HCT116 (cell line): ENCODE data around the gene PDSS2. TPM values are rescaled to one million over a fixed set of nuclear protein-coding genes. Genes with fewer than 3 reads are reported as not detected.

Experiments used
- ATAC-seq: fragments of 200-7000 bp; cut with Tn5 transposase; 2 replicates; pipeline ENCODE4 v1.9.1; 2020; ENCODE audit warnings: mild to moderate bottlenecking, moderate library complexity
- BruUV-seq: library from RNA; stranded (reverse); fragments of 400-500 nt; replicated peaks from 2 replicates; lab custom pipeline; 2021; lab: Mats Ljungman, UMichigan
- CTCF ChIA-PET: fragments of 300-600 bp; sonication (Branson Sonifier 250); formaldehyde crosslinking; loops from one replicate; lab custom pipeline; 2021; ENCODE audit warnings: antibody characterized with exemption; lab: Charles Lee
- POLR2A ChIA-PET: fragments of 300-600, 350-600 bp; sonication (Branson Sonifier 250); formaldehyde crosslinking; loops from one replicate; lab custom pipeline; 2021; ENCODE audit warnings: antibody characterized with exemption; lab: Charles Lee
- RAD21 ChIA-PET, 2 experiments: fragments of 300-600 bp; sonication (Branson Sonifier 250); formaldehyde crosslinking; loops; one replicate each; lab custom pipeline; 2023; ENCODE audit warnings: low total read pairs in 2 of 2; ENCODE audit not compliant: uncharacterized antibody in 2 of 2, unreplicated experiment in 2 of 2, low non-redundant PET in 1 of 2; lab: Charles Lee
- DNase-seq: peaks from one replicate; pipeline ENCODE4 v3.0.0-alpha.2; 2010; ENCODE audit warnings: low read depth, low spot score
- H2AFZ ChIP-seq: fragments of 200-600 bp; shearing (Covaris generic), sonication (generic); 2 replicates; pipeline ENCODE4 v1.6.1; 2017; ENCODE audit warnings: low read depth, mixed run types, mixed read lengths, antibody characterized with exemption, low read length; ENCODE audit not compliant: poor library complexity, severe bottlenecking
- H3K27ac ChIP-seq: 2 replicates; pipeline ENCODE4 v1.5.1; 2012; ENCODE audit warnings: low read depth, low read length
- H3K27me3 ChIP-seq: fragments of 200-600 bp; sonication (generic); 2 replicates; pipeline ENCODE4 v1.6.1; 2016; ENCODE audit warnings: mixed run types, low read length, mixed read lengths; ENCODE audit not compliant: insufficient read depth
- H3K36me3 ChIP-seq, 2 experiments: fragments of 200-500 bp in 1 of 2; fragments of 200-600 bp in 1 of 2; sonication (Bioruptor generic) in 1 of 2; sonication (generic) in 1 of 2; 2 replicates each; pipeline versions ENCODE4 v1.5.1 to v1.6.1; 2014 to 2016; ENCODE audit warnings: low read length in 2 of 2, inconsistent platforms in 1 of 2, mixed read lengths in 1 of 2, mixed run types in 1 of 2; ENCODE audit not compliant: insufficient read depth in 2 of 2, control insufficient read depth in 1 of 2
- H3K4me1 ChIP-seq, 2 experiments: fragments of 200-600 bp in 1 of 2; sonication (generic) in 1 of 2; 2 replicates each; pipeline versions ENCODE4 v1.5.1 to v1.6.1; 2012 to 2017; ENCODE audit warnings: low read length in 2 of 2, inconsistent platforms in 1 of 2, mild to moderate bottlenecking in 1 of 2, mixed read lengths in 1 of 2, mixed run types in 1 of 2, moderate library complexity in 1 of 2; ENCODE audit not compliant: insufficient read depth in 2 of 2, control insufficient read depth in 1 of 2
- H3K4me2 ChIP-seq: fragments of 200-600 bp; sonication (generic); 2 replicates; pipeline ENCODE4 v1.6.1; 2017; ENCODE audit warnings: mixed run types, low read length, mixed read lengths
- H3K4me3 ChIP-seq, 2 experiments: fragments of 200-600 bp in 1 of 2; sonication (generic) in 1 of 2; replicated peaks in 1 of 2; 2 replicates each; pipeline ENCODE4 v1.5.1; 2011 to 2016; ENCODE audit warnings: low read length in 2 of 2, control low read depth in 1 of 2, low read depth in 1 of 2, mild to moderate bottlenecking in 1 of 2, mixed read lengths in 1 of 2, mixed run types in 1 of 2
- H3K79me2 ChIP-seq: fragments of 200-600 bp; sonication (generic); 2 replicates; pipeline ENCODE4 v1.6.1; 2017; ENCODE audit warnings: mild to moderate bottlenecking, mixed run types, low read length, moderate library complexity, mixed read lengths; ENCODE audit not compliant: insufficient read depth
- H3K9ac ChIP-seq: fragments of 200-600 bp; sonication (generic); 2 replicates; pipeline ENCODE4 v1.6.1; 2016; ENCODE audit warnings: low read length, mixed read lengths
- H3K9me2 ChIP-seq: fragments of 200-600 bp; sonication (generic), shearing (Covaris generic); 2 replicates; pipeline ENCODE4 v1.6.1; 2017; ENCODE audit warnings: mixed run types, mild to moderate bottlenecking, moderate library complexity; ENCODE audit not compliant: insufficient read depth
- H3K9me3 ChIP-seq, 2 experiments: fragments of 200-500 bp in 1 of 2; fragments of 200-600 bp in 1 of 2; sonication (Bioruptor generic) in 1 of 2; sonication (generic) in 1 of 2; 2 replicates each; pipeline ENCODE4 v1.6.1; 2014 to 2017; ENCODE audit warnings: low read length in 2 of 2, mixed read lengths in 2 of 2, inconsistent platforms in 1 of 2, low read depth in 1 of 2, mild to moderate bottlenecking in 1 of 2, mixed run types in 1 of 2, moderate library complexity in 1 of 2; ENCODE audit not compliant: control insufficient read depth in 1 of 2, insufficient read depth in 1 of 2
- H4K20me1 ChIP-seq: fragments of 200-600 bp; sonication (generic), shearing (Covaris generic); 2 replicates; pipeline ENCODE4 v1.6.1; 2017; ENCODE audit warnings: mixed run types, mild to moderate bottlenecking, moderate library complexity; ENCODE audit not compliant: insufficient read depth
- CBX3 ChIP-seq: IDR thresholded peaks from 2 replicates; pipeline ENCODE4 v1.6.1; 2012; ENCODE audit warnings: low read depth
- CEBPB ChIP-seq: IDR thresholded peaks from 2 replicates; pipeline ENCODE4 v1.6.1; 2012; ENCODE audit warnings: low read depth
- EGR1 ChIP-seq: IDR thresholded peaks from 2 replicates; pipeline ENCODE4 v1.6.1; 2012; ENCODE audit warnings: low read depth
- ELF1 ChIP-seq: IDR thresholded peaks from 2 replicates; pipeline ENCODE4 v1.6.1; 2012; ENCODE audit warnings: low read depth, borderline replicate concordance
- EZH2 ChIP-seq: fragments of 200-600 bp; sonication (generic); IDR thresholded peaks from 2 replicates; pipeline ENCODE4 v1.6.1; 2017; ENCODE audit warnings: antibody characterized with exemption, mixed run types
- EZH2phosphoT487 ChIP-seq: fragments of 200-600 bp; IDR thresholded peaks from 2 replicates; pipeline ENCODE4 v1.6.1; 2018; ENCODE audit warnings: antibody characterized with exemption, borderline replicate concordance
- FOSL1 ChIP-seq: IDR thresholded peaks from 2 replicates; pipeline ENCODE4 v1.6.1; 2012; ENCODE audit warnings: low read depth
- POLR2A ChIP-seq: IDR thresholded peaks from 2 replicates; pipeline ENCODE4 v1.7.0; 2011; ENCODE audit warnings: borderline replicate concordance; ENCODE audit not compliant: insufficient read depth, insufficient read length; ENCODE audit errors: extremely low read depth
- RAD21 ChIP-seq: IDR thresholded peaks from 2 replicates; pipeline ENCODE4 v1.6.1; 2012; ENCODE audit warnings: low read depth, mild to moderate bottlenecking
- SIN3A ChIP-seq: IDR thresholded peaks from 2 replicates; pipeline ENCODE4 v1.6.1; 2012; ENCODE audit warnings: low read depth
- SP1 ChIP-seq: IDR thresholded peaks from 2 replicates; pipeline ENCODE4 v1.6.1; 2012; ENCODE audit warnings: low read depth
- SRF ChIP-seq: IDR thresholded peaks from 2 replicates; pipeline ENCODE4 v1.6.1; 2012; ENCODE audit warnings: low read depth
- TCF7L2 ChIP-seq: IDR thresholded peaks from 2 replicates; pipeline ENCODE4 v1.7.0; 2011; ENCODE audit warnings: borderline replicate concordance, inconsistent platforms; ENCODE audit not compliant: insufficient read depth, insufficient read length; ENCODE audit errors: extremely low read depth
- YY1 ChIP-seq: IDR thresholded peaks from 2 replicates; pipeline ENCODE4 v1.6.1; 2011; ENCODE audit warnings: low read length, low read depth, moderate library complexity, mild to moderate bottlenecking; ENCODE audit not compliant: insufficient replicate concordance; ENCODE audit errors: extremely low read depth
- ZFX ChIP-seq: fragments of 450-650 bp; IDR thresholded peaks from 2 replicates; pipeline ENCODE4 v1.6.1; 2017
- ZNF274 ChIP-seq: fragments of 200-500 bp; sonication (Bioruptor generic); IDR thresholded peaks from 2 replicates; pipeline ENCODE4 v1.6.1; 2014; ENCODE audit warnings: mild to moderate bottlenecking, low read depth, low read length, inconsistent platforms
- intact Hi-C: fragments of 100-400 bp; cut with micrococcal nuclease; formaldehyde crosslinking; loops from 2 replicates; pipeline ENCODE4 v1.10.0; 2022
- total RNA-seq: library from RNA; stranded (reverse); gene quantifications from one replicate; pipeline ENCODE4 v1.2.1, GENCODE V29; 2021; ENCODE audit not compliant: unreplicated experiment
- TF ChIP-seq, protein P1 (sequence below): IDR thresholded peaks from 2 replicates; pipeline ENCODE4 v1.6.1; 2012
- TF ChIP-seq, protein P2 (sequence below): IDR thresholded peaks from 2 replicates; pipeline ENCODE4 v1.6.1; 2012
- TF ChIP-seq, protein P3 (sequence below), 3 experiments: fragments of 200-600 bp in 1 of 3; sonication (generic) in 1 of 3; IDR thresholded peaks in 2 of 3; conservative IDR thresholded peaks in 1 of 3; 2 replicates each; pipeline ENCODE4 v1.5.1; 2012 to 2017; ENCODE audit warnings: low read depth in 2 of 3, low read length in 2 of 3, antibody characterized with exemption in 1 of 3, borderline replicate concordance in 1 of 3, control low read depth in 1 of 3, mild to moderate bottlenecking in 1 of 3, mixed read lengths in 1 of 3, mixed run types in 1 of 3, moderate library complexity in 1 of 3; ENCODE audit not compliant: insufficient read depth in 1 of 3
- TF ChIP-seq, protein P4 (sequence below): IDR thresholded peaks from 2 replicates; pipeline ENCODE4 v1.6.1; 2012; ENCODE audit warnings: low read depth

Gene PDSS2
- total RNA-seq, 1 experiment from 2014 or later = 12.2 TPM

DNA sequence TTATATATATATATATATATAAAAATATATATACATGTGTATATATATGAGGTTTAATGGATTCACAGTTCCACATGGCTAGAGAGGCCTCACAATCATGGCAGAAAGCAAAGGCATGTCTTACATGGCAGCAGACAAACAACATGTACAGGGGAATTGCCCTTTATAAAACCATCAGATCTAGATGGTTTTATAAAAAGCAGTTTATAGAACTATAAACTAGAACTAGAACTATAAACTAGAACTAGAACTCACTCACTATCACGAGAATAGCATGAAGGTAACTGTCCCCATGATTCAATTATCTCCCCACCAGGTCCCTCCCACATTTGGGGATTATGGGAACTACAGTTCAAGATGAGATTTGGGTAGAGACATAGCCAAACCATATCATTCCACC is 56.8 kb downstream of the PDSS2 start:
- Histone ChIP-seq H3K4me3 (no peak overlapping the region), H4K20me1 (no peaks in the 10 kb centered on the region; the same call in 1 of the 2 replicates), H2AFZ (no peak overlapping the region), H3K4me1 (no peaks in the 10 kb centered on the region), H3K9ac (no peak overlapping the region), H3K79me2 (peaks cover 5% of the 10 kb centered on the region; the same call in 1 of the 2 replicates), H3K27me3 (no peaks in the 10 kb centered on the region), H3K4me2 (no peak overlapping the region), H3K9me3 (peaks cover 0 to 4% of the 10 kb centered on the region in 2 experiments; a peak in 1 of 4 replicates), H3K27ac (no peak overlapping the region), H3K36me3 (no peaks in the 10 kb centered on the region), H3K9me2 (no peaks in the 10 kb centered on the region)
- RAD21 ChIA-PET = no interaction called here
- TF ChIP-seq ZFX = no peak
- TF ChIP-seq, protein P1, sequence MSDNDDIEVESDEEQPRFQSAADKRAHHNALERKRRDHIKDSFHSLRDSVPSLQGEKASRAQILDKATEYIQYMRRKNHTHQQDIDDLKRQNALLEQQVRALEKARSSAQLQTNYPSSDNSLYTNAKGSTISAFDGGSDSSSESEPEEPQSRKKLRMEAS = no peak
- TF ChIP-seq YY1 = no peak
- no peak for TF ChIP-seq TCF7L2
- TF ChIP-seq, protein P2, sequence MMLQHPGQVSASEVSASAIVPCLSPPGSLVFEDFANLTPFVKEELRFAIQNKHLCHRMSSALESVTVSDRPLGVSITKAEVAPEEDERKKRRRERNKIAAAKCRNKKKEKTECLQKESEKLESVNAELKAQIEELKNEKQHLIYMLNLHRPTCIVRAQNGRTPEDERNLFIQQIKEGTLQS = no peak
- TF ChIP-seq FOSL1 = no peak
- TF ChIP-seq POLR2A = no peak
- no peak for TF ChIP-seq EZH2
- no peak for TF ChIP-seq EZH2phosphoT487
- TF ChIP-seq CEBPB = no peak
- TF ChIP-seq, protein P3, sequence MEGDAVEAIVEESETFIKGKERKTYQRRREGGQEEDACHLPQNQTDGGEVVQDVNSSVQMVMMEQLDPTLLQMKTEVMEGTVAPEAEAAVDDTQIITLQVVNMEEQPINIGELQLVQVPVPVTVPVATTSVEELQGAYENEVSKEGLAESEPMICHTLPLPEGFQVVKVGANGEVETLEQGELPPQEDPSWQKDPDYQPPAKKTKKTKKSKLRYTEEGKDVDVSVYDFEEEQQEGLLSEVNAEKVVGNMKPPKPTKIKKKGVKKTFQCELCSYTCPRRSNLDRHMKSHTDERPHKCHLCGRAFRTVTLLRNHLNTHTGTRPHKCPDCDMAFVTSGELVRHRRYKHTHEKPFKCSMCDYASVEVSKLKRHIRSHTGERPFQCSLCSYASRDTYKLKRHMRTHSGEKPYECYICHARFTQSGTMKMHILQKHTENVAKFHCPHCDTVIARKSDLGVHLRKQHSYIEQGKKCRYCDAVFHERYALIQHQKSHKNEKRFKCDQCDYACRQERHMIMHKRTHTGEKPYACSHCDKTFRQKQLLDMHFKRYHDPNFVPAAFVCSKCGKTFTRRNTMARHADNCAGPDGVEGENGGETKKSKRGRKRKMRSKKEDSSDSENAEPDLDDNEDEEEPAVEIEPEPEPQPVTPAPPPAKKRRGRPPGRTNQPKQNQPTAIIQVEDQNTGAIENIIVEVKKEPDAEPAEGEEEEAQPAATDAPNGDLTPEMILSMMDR (IDR thresholded peaks at IDR 0.05 in 2 of 3, conservative IDR thresholded peaks at IDR 0.05 in 1 of 3; ENCODE audit: borderline replicate concordance in 1 of 3, insufficient read depth in 1 of 3, low read depth in 2 of 3, low read length in 2 of 3) = no peak
- TF ChIP-seq ELF1 = no peak
- TF ChIP-seq, protein P4, sequence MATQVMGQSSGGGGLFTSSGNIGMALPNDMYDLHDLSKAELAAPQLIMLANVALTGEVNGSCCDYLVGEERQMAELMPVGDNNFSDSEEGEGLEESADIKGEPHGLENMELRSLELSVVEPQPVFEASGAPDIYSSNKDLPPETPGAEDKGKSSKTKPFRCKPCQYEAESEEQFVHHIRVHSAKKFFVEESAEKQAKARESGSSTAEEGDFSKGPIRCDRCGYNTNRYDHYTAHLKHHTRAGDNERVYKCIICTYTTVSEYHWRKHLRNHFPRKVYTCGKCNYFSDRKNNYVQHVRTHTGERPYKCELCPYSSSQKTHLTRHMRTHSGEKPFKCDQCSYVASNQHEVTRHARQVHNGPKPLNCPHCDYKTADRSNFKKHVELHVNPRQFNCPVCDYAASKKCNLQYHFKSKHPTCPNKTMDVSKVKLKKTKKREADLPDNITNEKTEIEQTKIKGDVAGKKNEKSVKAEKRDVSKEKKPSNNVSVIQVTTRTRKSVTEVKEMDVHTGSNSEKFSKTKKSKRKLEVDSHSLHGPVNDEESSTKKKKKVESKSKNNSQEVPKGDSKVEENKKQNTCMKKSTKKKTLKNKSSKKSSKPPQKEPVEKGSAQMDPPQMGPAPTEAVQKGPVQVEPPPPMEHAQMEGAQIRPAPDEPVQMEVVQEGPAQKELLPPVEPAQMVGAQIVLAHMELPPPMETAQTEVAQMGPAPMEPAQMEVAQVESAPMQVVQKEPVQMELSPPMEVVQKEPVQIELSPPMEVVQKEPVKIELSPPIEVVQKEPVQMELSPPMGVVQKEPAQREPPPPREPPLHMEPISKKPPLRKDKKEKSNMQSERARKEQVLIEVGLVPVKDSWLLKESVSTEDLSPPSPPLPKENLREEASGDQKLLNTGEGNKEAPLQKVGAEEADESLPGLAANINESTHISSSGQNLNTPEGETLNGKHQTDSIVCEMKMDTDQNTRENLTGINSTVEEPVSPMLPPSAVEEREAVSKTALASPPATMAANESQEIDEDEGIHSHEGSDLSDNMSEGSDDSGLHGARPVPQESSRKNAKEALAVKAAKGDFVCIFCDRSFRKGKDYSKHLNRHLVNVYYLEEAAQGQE = no peak
- no peak for TF ChIP-seq SRF
- no peak for TF ChIP-seq CBX3
- no peak for TF ChIP-seq SIN3A
- TF ChIP-seq SP1 = no peak
- TF ChIP-seq RAD21 = no peak
- no peak for TF ChIP-seq EGR1
- no peak for TF ChIP-seq ZNF274
- POLR2A ChIA-PET = no interaction called here
- intact Hi-C loops = no loop called here
- DNase-seq = no peak
- no TSS peak for BruUV-seq
- CTCF ChIA-PET = no interaction called here
- no peak for ATAC-seq
